Central memory CD8-positive, alpha-beta T cell (primary cell): ENCODE data around the gene RFT1.

Source experiments
- ATAC-seq: fragments of 150-1000 bp; cut with Tn5 transposase; replicated peaks from 2 replicates; pipeline ENCODE4 v1.10.0; 2022; ENCODE audit warnings: mild to moderate bottlenecking, moderate FRiP score, moderate number of reproducible peaks; ENCODE audit not compliant: poor library complexity, severe bottlenecking; ENCODE audit errors: extremely low read depth
- DNase-seq, 2 donors: peaks; one replicate each; pipeline ENCODE4 v3.0.0; 2021; ENCODE audit warnings: low spot score in 2 of 2
- H3K27ac Mint-ChIP-seq: one replicate; pipeline ENCODE4 v1.8.0; 2022; ENCODE audit warnings: low read depth, mild to moderate bottlenecking, moderate library complexity, mixed read lengths
- H3K27me3 Mint-ChIP-seq: one replicate; pipeline ENCODE4 v1.8.0; 2022; ENCODE audit warnings: mixed read lengths
- H3K36me3 Mint-ChIP-seq: one replicate; pipeline ENCODE4 v1.8.0; 2022; ENCODE audit warnings: mild to moderate bottlenecking, moderate library complexity, mixed read lengths; ENCODE audit not compliant: insufficient read depth
- H3K4me1 Mint-ChIP-seq: one replicate; pipeline ENCODE4 v1.8.0; 2022; ENCODE audit warnings: mixed read lengths
- H3K4me3 Mint-ChIP-seq: one replicate; pipeline ENCODE4 v1.8.0; 2022; ENCODE audit warnings: mild to moderate bottlenecking, moderate library complexity, mixed read lengths
- H3K9me3 Mint-ChIP-seq: one replicate; pipeline ENCODE4 v1.8.0; 2022; ENCODE audit warnings: mixed read lengths

Gene RFT1

GRCh38 chr3:53044711-53045517, 85.3 kb downstream of the RFT1 start:
- ATAC-seq: peak; percentile 44
- Mint-ChIP-seq H3K36me3 (peaks cover 13% of the 10 kb centered on the region), H3K4me3 (peak overlapping the region; percentile 90), H3K27ac (peak overlapping the region; percentile 86), H3K27me3 (no peaks in the 10 kb centered on the region), H3K4me1 (peaks cover 19% of the 10 kb centered on the region), H3K9me3 (no peaks in the 10 kb centered on the region)
- DNase-seq: peak; percentile 24 to 30

GRCh38 chr3:53044371-53044710, 85.9 kb downstream of the RFT1 start:
- Mint-ChIP-seq H3K27me3 (no peaks in the 10 kb centered on the region), H3K27ac (peak overlapping the region; percentile 86)

GRCh38 chr3:53043738-53044137, 86.5 kb downstream of the RFT1 start:
- no peaks in the 10 kb centered on the region for H3K27me3 Mint-ChIP-seq
- H3K36me3 Mint-ChIP-seq: peaks cover 13% of the 10 kb centered on the region
- peak overlapping the region; percentile 86 for H3K27ac Mint-ChIP-seq
- peak overlapping the region; percentile 90 for H3K4me3 Mint-ChIP-seq
- H3K4me1 Mint-ChIP-seq: peaks cover 24% of the 10 kb centered on the region
- ATAC-seq (no peak), DNase-seq (no peak)
- H3K9me3 Mint-ChIP-seq: no peaks in the 10 kb centered on the region

More at GRCh38 chr3:53044371-53044710, 85.9 kb downstream of the RFT1 start:
- no peak for DNase-seq
- H3K36me3 Mint-ChIP-seq: peaks cover 13% of the 10 kb centered on the region
- peak overlapping the region; percentile 90 for H3K4me3 Mint-ChIP-seq
- no peaks in the 10 kb centered on the region for H3K9me3 Mint-ChIP-seq
- ATAC-seq: no peak
- peaks cover 19% of the 10 kb centered on the region for H3K4me1 Mint-ChIP-seq

GRCh38 chr3:53042651-53043050, 87.6 kb downstream of the RFT1 start:
- H3K4me3 Mint-ChIP-seq: no peak overlapping the region
- DNase-seq (no peak), ATAC-seq (no peak)
- H3K9me3 Mint-ChIP-seq: no peaks in the 10 kb centered on the region
- H3K36me3 Mint-ChIP-seq: peaks cover 13% of the 10 kb centered on the region
- no peak overlapping the region for H3K27ac Mint-ChIP-seq
- no peaks in the 10 kb centered on the region for H3K27me3 Mint-ChIP-seq
- H3K4me1 Mint-ChIP-seq: peaks cover 30% of the 10 kb centered on the region

- Mint-ChIP-seq H3K36me3 (peaks cover 7% of the 10 kb centered on the region), H3K9me3 (no peaks in the 10 kb centered on the region), H3K4me3 (no peak overlapping the region), H3K27me3 (no peaks in the 10 kb centered on the region), H3K27ac (no peak overlapping the region), H3K4me1 (peaks cover 37% of the 10 kb centered on the region)
- ATAC-seq: no peak
- DNase-seq: no peak
These were observed 89.8 kb downstream of the RFT1 start for GRCh38 chr3:53040351-53040820.

- Mint-ChIP-seq H3K27ac (no peak overlapping the region), H3K27me3 (no peaks in the 10 kb centered on the region), H3K9me3 (no peaks in the 10 kb centered on the region), H3K36me3 (peaks cover 3% of the 10 kb centered on the region), H3K4me1 (peaks cover 32% of the 10 kb centered on the region), H3K4me3 (no peak overlapping the region)
- no peak for DNase-seq
- no peak for ATAC-seq
These were observed 90.9 kb downstream of the RFT1 start for GRCh38 chr3:53039376-53039752.

- ATAC-seq: no peak
- Mint-ChIP-seq H3K4me1 (peaks cover 28% of the 10 kb centered on the region), H3K27ac (no peak overlapping the region), H3K9me3 (no peaks in the 10 kb centered on the region), H3K4me3 (no peak overlapping the region), H3K36me3 (peaks cover 1% of the 10 kb centered on the region), H3K27me3 (no peaks in the 10 kb centered on the region)
- DNase-seq: no peak
These were observed 91.4 kb downstream of the RFT1 start for GRCh38 chr3:53038679-53039375.
